HepG2 (cell line): ENCODE results near the gene RNF123. TPM values are rescaled to one million over a fixed set of nuclear protein-coding genes. Genes with fewer than 3 reads are reported as not detected.

Experiments used
- BORCS8-MEF2B ChIP-seq: sonication (generic); formaldehyde crosslinking; IDR thresholded peaks from 2 replicates; pipeline ENCODE4 v1.8.0; 2022; ENCODE audit warnings: mild to moderate bottlenecking, missing genetic modification reagents
- CREM ChIP-seq, 2 experiments: sonication (generic) in 1 of 2; formaldehyde crosslinking in 1 of 2; IDR thresholded peaks; 2 replicates each; pipeline versions ENCODE4 v1.4.0 to v1.6.1; 2016 to 2020; ENCODE audit warnings: antibody characterized with exemption in 1 of 2, mild to moderate bottlenecking in 1 of 2, missing genetic modification reagents in 1 of 2
- DBP ChIP-seq: sonication (generic); formaldehyde crosslinking; IDR thresholded peaks from 2 replicates; pipeline ENCODE4 v1.4.0; 2020; ENCODE audit warnings: missing genetic modification reagents; ENCODE audit errors: not compliant biosample characterization
- GTF2F1 ChIP-seq: fragments of 150-350 bp; IDR thresholded peaks from 2 replicates; pipeline ENCODE4 v1.6.1; 2014; ENCODE audit warnings: low read length
- HOXD1 ChIP-seq: sonication (generic); formaldehyde crosslinking; IDR thresholded peaks from 2 replicates; pipeline ENCODE4 v1.5.0; 2020; ENCODE audit warnings: missing genetic modification reagents
- KDM3A ChIP-seq: IDR thresholded peaks from 2 replicates; pipeline ENCODE4 v1.6.1; 2018; ENCODE audit warnings: low read depth, missing compliant biosample characterization
- MYPOP ChIP-seq: sonication (generic); formaldehyde crosslinking; IDR thresholded peaks from 2 replicates; pipeline ENCODE4 v1.8.1; 2023; ENCODE audit warnings: mild to moderate bottlenecking, moderate library complexity, missing genetic modification reagents
- NAIF1 ChIP-seq: sonication (generic); formaldehyde crosslinking; IDR thresholded peaks from 2 replicates; pipeline ENCODE4 v1.5.0; 2020; ENCODE audit warnings: mild to moderate bottlenecking, missing genetic modification reagents, borderline replicate concordance
- SIX1 ChIP-seq: sonication (generic); formaldehyde crosslinking; IDR thresholded peaks from 2 replicates; pipeline ENCODE4 v1.4.0; 2020; ENCODE audit warnings: missing genetic modification reagents, borderline replicate concordance
- ZKSCAN8 ChIP-seq: IDR thresholded peaks from 2 replicates; pipeline ENCODE4 v1.6.1; 2016; ENCODE audit warnings: borderline replicate concordance, missing genetic modification reagents, missing compliant biosample characterization
- ZNF430 ChIP-seq: sonication (generic); formaldehyde crosslinking; IDR thresholded peaks from 2 replicates; pipeline ENCODE4 v1.9.0; 2021; ENCODE audit warnings: mild to moderate bottlenecking, missing genetic modification reagents
- ZNF451 ChIP-seq: sonication (generic); formaldehyde crosslinking; IDR thresholded peaks from 2 replicates; pipeline ENCODE4 v1.5.0; 2020; ENCODE audit warnings: mild to moderate bottlenecking, missing genetic modification reagents
- ZNF563 ChIP-seq: sonication (generic); formaldehyde crosslinking; IDR thresholded peaks from 2 replicates; pipeline ENCODE4 v1.8.0; 2022; ENCODE audit warnings: mild to moderate bottlenecking, moderate library complexity, missing genetic modification reagents
- ZNF598 ChIP-seq: sonication (generic); formaldehyde crosslinking; IDR thresholded peaks from 2 replicates; pipeline ENCODE4 v1.5.1; 2020; ENCODE audit warnings: mild to moderate bottlenecking, missing genetic modification reagents, borderline replicate concordance
- ZNF768 ChIP-seq: sonication (generic); formaldehyde crosslinking; IDR thresholded peaks from 2 replicates; pipeline ENCODE4 v1.4.0; 2020; ENCODE audit warnings: missing genetic modification reagents
- polyA plus RNA-seq, 8 experiments: library from polyadenylated mRNA; depleted of rRNA in 3 of 8; stranded (reverse) in 7 of 8; unstranded in 1 of 8; fragments of >200 nt; fragmentation: Illumina TruSeq in 4 of 8; extraction: Trizol in 4 of 8; gene quantifications; 2 replicates each; pipeline versions ENCODE4 v1.2.1 to v1.2.3, GENCODE V29; 2011 to 2016; ENCODE audit warnings: low read depth in 4 of 8, missing spikeins in 1 of 8, mixed read lengths in 1 of 8; ENCODE audit not compliant: insufficient read depth in 1 of 8
- total RNA-seq, 5 experiments: library from RNA; depleted of rRNA; stranded (reverse); fragments of >200 nt; fragmentation: Illumina TruSeq; extraction: Trizol; gene quantifications; 2 replicates each; pipeline ENCODE4 v1.2.3, GENCODE V29; 2016; ENCODE audit warnings: low read depth in 1 of 5
- TF ChIP-seq, protein P1 (sequence below): sonication (generic); formaldehyde crosslinking; IDR thresholded peaks from 2 replicates; pipeline ENCODE4 v1.4.0; 2020; ENCODE audit warnings: mild to moderate bottlenecking, missing genetic modification reagents
- TF ChIP-seq, protein P2 (sequence below): sonication (generic); formaldehyde crosslinking; conservative IDR thresholded peaks from 2 replicates; pipeline ENCODE4 v1.4.0; 2020; ENCODE audit warnings: missing genetic modification reagents

RNF123 gene
- total and polyA plus RNA-seq, 2 of the 13 experiments (the other 11 are each of a cell fraction or from before 2014, with no cell fraction given), result 29.9 to 82.2 TPM

DNA sequence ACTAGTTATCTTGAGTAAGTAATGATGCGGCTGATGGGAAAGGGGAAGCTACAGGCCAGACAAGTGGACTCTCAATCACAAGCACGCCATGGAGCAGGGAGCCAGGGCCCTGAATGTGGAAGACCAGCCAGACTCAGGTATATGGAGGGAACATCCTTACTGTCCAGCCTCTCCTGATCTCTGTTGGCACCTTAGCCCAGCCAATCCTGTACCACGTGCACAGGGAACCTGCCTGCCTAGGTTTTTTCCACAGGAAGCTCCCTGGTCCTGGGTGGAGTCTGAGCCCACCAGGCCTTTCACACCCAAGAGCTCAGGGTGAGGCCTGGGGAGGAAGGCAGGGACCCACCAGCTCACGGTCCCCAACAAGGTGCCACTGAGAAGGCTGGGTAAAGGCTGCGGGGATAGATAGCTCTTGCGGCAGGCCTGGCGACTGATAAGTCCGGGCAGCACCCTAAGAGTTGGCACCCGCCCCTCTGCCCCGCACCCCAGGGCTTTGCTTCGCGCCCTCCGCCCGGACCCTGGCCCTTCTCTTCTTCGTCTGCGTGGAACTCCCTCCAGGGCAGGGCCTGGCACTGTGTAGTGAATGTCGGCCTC, 16.1 kb upstream of the RNF123 start (continued):
- TF ChIP-seq, protein P1, sequence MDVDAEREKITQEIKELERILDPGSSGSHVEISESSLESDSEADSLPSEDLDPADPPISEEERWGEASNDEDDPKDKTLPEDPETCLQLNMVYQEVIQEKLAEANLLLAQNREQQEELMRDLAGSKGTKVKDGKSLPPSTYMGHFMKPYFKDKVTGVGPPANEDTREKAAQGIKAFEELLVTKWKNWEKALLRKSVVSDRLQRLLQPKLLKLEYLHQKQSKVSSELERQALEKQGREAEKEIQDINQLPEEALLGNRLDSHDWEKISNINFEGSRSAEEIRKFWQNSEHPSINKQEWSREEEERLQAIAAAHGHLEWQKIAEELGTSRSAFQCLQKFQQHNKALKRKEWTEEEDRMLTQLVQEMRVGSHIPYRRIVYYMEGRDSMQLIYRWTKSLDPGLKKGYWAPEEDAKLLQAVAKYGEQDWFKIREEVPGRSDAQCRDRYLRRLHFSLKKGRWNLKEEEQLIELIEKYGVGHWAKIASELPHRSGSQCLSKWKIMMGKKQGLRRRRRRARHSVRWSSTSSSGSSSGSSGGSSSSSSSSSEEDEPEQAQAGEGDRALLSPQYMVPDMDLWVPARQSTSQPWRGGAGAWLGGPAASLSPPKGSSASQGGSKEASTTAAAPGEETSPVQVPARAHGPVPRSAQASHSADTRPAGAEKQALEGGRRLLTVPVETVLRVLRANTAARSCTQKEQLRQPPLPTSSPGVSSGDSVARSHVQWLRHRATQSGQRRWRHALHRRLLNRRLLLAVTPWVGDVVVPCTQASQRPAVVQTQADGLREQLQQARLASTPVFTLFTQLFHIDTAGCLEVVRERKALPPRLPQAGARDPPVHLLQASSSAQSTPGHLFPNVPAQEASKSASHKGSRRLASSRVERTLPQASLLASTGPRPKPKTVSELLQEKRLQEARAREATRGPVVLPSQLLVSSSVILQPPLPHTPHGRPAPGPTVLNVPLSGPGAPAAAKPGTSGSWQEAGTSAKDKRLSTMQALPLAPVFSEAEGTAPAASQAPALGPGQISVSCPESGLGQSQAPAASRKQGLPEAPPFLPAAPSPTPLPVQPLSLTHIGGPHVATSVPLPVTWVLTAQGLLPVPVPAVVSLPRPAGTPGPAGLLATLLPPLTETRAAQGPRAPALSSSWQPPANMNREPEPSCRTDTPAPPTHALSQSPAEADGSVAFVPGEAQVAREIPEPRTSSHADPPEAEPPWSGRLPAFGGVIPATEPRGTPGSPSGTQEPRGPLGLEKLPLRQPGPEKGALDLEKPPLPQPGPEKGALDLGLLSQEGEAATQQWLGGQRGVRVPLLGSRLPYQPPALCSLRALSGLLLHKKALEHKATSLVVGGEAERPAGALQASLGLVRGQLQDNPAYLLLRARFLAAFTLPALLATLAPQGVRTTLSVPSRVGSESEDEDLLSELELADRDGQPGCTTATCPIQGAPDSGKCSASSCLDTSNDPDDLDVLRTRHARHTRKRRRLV (CRISPR knock-in tag), result peak; percentile 41; the same call in 1 of the 2 replicates
- TF ChIP-seq DBP, result peak; percentile 64
- 0 out of 2 replicates have a peak, but pooled peaks have one; percentile 25 for TF ChIP-seq SIX1 (CRISPR knock-in tag)
- TF ChIP-seq BORCS8-MEF2B (CRISPR knock-in tag), result peak; percentile 61; the same call in 1 of the 2 replicates
- TF ChIP-seq ZNF430 (CRISPR knock-in tag), result 0 out of 2 replicates have a peak, but pooled peaks have one; percentile 13
- TF ChIP-seq ZNF598 (CRISPR knock-in tag), result 0 out of 2 replicates have a peak, but pooled peaks have one; percentile 5
- TF ChIP-seq HOXD1 (CRISPR knock-in tag), result no peak; the same call in 1 of the 2 replicates
- TF ChIP-seq ZNF563 (CRISPR knock-in tag), result no peak
- TF ChIP-seq MYPOP (CRISPR knock-in tag), result no peak
- TF ChIP-seq GTF2F1, result no peak
- TF ChIP-seq ZNF451, result 0 out of 2 replicates have a peak, but pooled peaks have one; percentile 5
- TF ChIP-seq ZKSCAN8, result peak; percentile 1; the same call in 1 of the 2 replicates
- TF ChIP-seq KDM3A, result no peak
- TF ChIP-seq, protein P2, sequence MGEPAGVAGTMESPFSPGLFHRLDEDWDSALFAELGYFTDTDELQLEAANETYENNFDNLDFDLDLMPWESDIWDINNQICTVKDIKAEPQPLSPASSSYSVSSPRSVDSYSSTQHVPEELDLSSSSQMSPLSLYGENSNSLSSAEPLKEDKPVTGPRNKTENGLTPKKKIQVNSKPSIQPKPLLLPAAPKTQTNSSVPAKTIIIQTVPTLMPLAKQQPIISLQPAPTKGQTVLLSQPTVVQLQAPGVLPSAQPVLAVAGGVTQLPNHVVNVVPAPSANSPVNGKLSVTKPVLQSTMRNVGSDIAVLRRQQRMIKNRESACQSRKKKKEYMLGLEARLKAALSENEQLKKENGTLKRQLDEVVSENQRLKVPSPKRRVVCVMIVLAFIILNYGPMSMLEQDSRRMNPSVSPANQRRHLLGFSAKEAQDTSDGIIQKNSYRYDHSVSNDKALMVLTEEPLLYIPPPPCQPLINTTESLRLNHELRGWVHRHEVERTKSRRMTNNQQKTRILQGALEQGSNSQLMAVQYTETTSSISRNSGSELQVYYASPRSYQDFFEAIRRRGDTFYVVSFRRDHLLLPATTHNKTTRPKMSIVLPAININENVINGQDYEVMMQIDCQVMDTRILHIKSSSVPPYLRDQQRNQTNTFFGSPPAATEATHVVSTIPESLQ (CRISPR knock-in tag), result no peak
- no peak for TF ChIP-seq ZNF768
- no peak for TF ChIP-seq CREM (IDR thresholded peaks at IDR 0.05)
- TF ChIP-seq CREM (CRISPR knock-in tag; IDR thresholded peaks at IDR 0.05), result no peak
- TF ChIP-seq NAIF1 (CRISPR knock-in tag), result no peak
